ENCODE results near the gene COX6B2. TPM values are rescaled to one million over a fixed set of nuclear protein-coding genes. Genes with fewer than 3 reads are reported as not detected.

The COX6B2 gene
- total RNA-seq, 1 experiment from 2014 or later: 5.6 TPM

- Histone ChIP-seq H3K36me3 (ENCODE audit: control insufficient read depth, insufficient read depth, low read length) (no peaks in the 10 kb centered on the region), H3K9me3 (ENCODE audit: control insufficient read depth, insufficient read depth, low read depth, low read length) (no peaks in the 10 kb centered on the region), H3K27ac (ENCODE audit: low read length) (no peak overlapping the region), H3K4me3 (ENCODE audit: low read depth in 2 of 2, low read length in 2 of 2) (no peak overlapping the region), H3K4me1 (ENCODE audit: control insufficient read depth, insufficient read depth, low read length) (peaks cover 16% of the 10 kb centered on the region), H3K27me3 (ENCODE audit: control insufficient read depth, insufficient read depth, low read length) (no peaks in the 10 kb centered on the region)
- in situ Hi-C loops (cut with HindIII; ENCODE audit: low pct_unique_long_range_greater_than_20kb, low sequenced_read_pairs) (no loop called here), intact Hi-C loops (cut with micrococcal nuclease; ENCODE audit: unreplicated experiment) (no loop called here)
- no peak for TF ChIP-seq POLR2AphosphoS5 (IDR thresholded peaks at IDR 0.05; ENCODE audit: low read depth, low read length)
- TF ChIP-seq, protein P1, sequence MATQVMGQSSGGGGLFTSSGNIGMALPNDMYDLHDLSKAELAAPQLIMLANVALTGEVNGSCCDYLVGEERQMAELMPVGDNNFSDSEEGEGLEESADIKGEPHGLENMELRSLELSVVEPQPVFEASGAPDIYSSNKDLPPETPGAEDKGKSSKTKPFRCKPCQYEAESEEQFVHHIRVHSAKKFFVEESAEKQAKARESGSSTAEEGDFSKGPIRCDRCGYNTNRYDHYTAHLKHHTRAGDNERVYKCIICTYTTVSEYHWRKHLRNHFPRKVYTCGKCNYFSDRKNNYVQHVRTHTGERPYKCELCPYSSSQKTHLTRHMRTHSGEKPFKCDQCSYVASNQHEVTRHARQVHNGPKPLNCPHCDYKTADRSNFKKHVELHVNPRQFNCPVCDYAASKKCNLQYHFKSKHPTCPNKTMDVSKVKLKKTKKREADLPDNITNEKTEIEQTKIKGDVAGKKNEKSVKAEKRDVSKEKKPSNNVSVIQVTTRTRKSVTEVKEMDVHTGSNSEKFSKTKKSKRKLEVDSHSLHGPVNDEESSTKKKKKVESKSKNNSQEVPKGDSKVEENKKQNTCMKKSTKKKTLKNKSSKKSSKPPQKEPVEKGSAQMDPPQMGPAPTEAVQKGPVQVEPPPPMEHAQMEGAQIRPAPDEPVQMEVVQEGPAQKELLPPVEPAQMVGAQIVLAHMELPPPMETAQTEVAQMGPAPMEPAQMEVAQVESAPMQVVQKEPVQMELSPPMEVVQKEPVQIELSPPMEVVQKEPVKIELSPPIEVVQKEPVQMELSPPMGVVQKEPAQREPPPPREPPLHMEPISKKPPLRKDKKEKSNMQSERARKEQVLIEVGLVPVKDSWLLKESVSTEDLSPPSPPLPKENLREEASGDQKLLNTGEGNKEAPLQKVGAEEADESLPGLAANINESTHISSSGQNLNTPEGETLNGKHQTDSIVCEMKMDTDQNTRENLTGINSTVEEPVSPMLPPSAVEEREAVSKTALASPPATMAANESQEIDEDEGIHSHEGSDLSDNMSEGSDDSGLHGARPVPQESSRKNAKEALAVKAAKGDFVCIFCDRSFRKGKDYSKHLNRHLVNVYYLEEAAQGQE (IDR thresholded peaks at IDR 0.05; ENCODE audit: insufficient read depth in 1 of 2, low read depth in 2 of 2, low read length in 1 of 2): no peak
- TF ChIP-seq SIN3A (IDR thresholded peaks at IDR 0.05; ENCODE audit: borderline replicate concordance, insufficient read depth, low read depth, low read length): no peak
- TF ChIP-seq TCF7L2 (IDR thresholded peaks at IDR 0.05; ENCODE audit: low read depth, low read length): no peak
- TF ChIP-seq, protein P2, sequence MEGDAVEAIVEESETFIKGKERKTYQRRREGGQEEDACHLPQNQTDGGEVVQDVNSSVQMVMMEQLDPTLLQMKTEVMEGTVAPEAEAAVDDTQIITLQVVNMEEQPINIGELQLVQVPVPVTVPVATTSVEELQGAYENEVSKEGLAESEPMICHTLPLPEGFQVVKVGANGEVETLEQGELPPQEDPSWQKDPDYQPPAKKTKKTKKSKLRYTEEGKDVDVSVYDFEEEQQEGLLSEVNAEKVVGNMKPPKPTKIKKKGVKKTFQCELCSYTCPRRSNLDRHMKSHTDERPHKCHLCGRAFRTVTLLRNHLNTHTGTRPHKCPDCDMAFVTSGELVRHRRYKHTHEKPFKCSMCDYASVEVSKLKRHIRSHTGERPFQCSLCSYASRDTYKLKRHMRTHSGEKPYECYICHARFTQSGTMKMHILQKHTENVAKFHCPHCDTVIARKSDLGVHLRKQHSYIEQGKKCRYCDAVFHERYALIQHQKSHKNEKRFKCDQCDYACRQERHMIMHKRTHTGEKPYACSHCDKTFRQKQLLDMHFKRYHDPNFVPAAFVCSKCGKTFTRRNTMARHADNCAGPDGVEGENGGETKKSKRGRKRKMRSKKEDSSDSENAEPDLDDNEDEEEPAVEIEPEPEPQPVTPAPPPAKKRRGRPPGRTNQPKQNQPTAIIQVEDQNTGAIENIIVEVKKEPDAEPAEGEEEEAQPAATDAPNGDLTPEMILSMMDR (IDR thresholded peaks at IDR 0.05): no peak
- DNase-seq (ENCODE audit: low read depth, low spot score) (no peak), ATAC-seq (no peak)
- no TSS peak for BruUV-seq (replicated peaks)
- ChIA-PET POLR2A (interaction anchor here (2.3 kb wide), 1 partner anchor 9 kb away, joined by 24 read pairs; the partner anchor contains the start of gene KMT5C), CTCF (interaction anchor here (0.7 to 1.7 kb wide), 2 partner anchors 47 to 144 kb away, joined by 7 read pairs; no protein-coding TSS in a partner anchor)
Measured at GRCh38 chr19:55348317-55349034, 6.0 kb downstream of the COX6B2 start.

GRCh38 chr19:55347442-55348009, 7.0 kb downstream of the COX6B2 start:
- H3K36me3 ChIP-seq (ENCODE audit: control insufficient read depth, insufficient read depth, low read length): no peaks in the 10 kb centered on the region
- no peak for DNase-seq (ENCODE audit: low read depth, low spot score)
- in situ Hi-C loops (cut with HindIII; ENCODE audit: low pct_unique_long_range_greater_than_20kb, low sequenced_read_pairs): no loop called here

More at GRCh38 chr19:55347442-55348009, 7.0 kb downstream of the COX6B2 start:
- Histone ChIP-seq H3K4me1 (ENCODE audit: control insufficient read depth, insufficient read depth, low read length) (peaks cover 11% of the 10 kb centered on the region), H3K27me3 (ENCODE audit: control insufficient read depth, insufficient read depth, low read length) (no peaks in the 10 kb centered on the region), H3K4me3 (ENCODE audit: low read depth in 2 of 2, low read length in 2 of 2) (no peak overlapping the region), H3K9me3 (ENCODE audit: control insufficient read depth, insufficient read depth, low read depth, low read length) (no peaks in the 10 kb centered on the region), H3K27ac (ENCODE audit: low read length) (no peak overlapping the region)
- BruUV-seq (replicated peaks): no TSS peak
- intact Hi-C loops (cut with micrococcal nuclease; ENCODE audit: unreplicated experiment): no loop called here
- no peak for ATAC-seq
- TF ChIP-seq SIN3A (IDR thresholded peaks at IDR 0.05; ENCODE audit: borderline replicate concordance, insufficient read depth, low read depth, low read length) (no peak), TCF7L2 (IDR thresholded peaks at IDR 0.05; ENCODE audit: low read depth, low read length) (no peak), POLR2AphosphoS5 (IDR thresholded peaks at IDR 0.05; ENCODE audit: low read depth, low read length) (no peak)
- TF ChIP-seq, protein P1 (IDR thresholded peaks at IDR 0.05; ENCODE audit: insufficient read depth in 1 of 2, low read depth in 2 of 2, low read length in 1 of 2): no peak
- TF ChIP-seq, protein P2 (IDR thresholded peaks at IDR 0.05): no peak
- ChIA-PET POLR2A (interaction anchor here (0.5 to 2.3 kb wide), 2 partner anchors 8 to 918 kb away, joined by 6 to 24 read pairs; partner anchors contain the start of gene KMT5C), CTCF (interaction anchor here (0.5 to 1.7 kb wide), 2 partner anchors 13 to 46 kb away, joined by 6 to 7 read pairs; no protein-coding TSS in a partner anchor)

Data from Panc1 (cell line).